ENCODE data around the gene TMEM41B. TPM values are rescaled to one million over a fixed set of nuclear protein-coding genes. Genes with fewer than 3 reads are reported as not detected.
"Not testable (repeated sequence)": the region's sequence is repeated elsewhere in the genome, so short reads cannot be mapped to it uniquely, and the experiment has no call there.

Gene TMEM41B
- total RNA-seq, 5 donors from 2014 or later (not counting 1 experiment from before 2014, with no cell fraction given), result 29.0 to 55.6 (median 42.7) TPM

- DNase-seq, result peak in 32 of 35 experiments; percentile 16 to 61 (median 33)
- H3K27me3 Mint-ChIP-seq, result peaks cover 0 to 2% of the 10 kb centered on the region in 2 donors
- ChIA-PET CTCF (interaction anchor here (0.6 to 1.0 kb wide), 2 partner anchors 15 to 49 kb away, joined by 3 to 4 read pairs; no protein-coding TSS in a partner anchor), POLR2A (interaction anchor here in 1 of 2 donors (0.7 to 2.2 kb wide), 2 partner anchors 48 to 194 kb away, joined by 3 to 6 read pairs; no protein-coding TSS in a partner anchor)
- H3K36me3 ChIP-seq (ENCODE audit: control insufficient read depth in 2 of 2, extremely low read depth in 1 of 2, insufficient read depth in 1 of 2, low read length in 1 of 2), result no peaks in the 10 kb centered on the region
- peak within 1 kb of the TSS; percentile 84 to 86 for H3K4me3 ChIP-seq (ENCODE audit: control insufficient read depth in 1 of 2, extremely low read depth in 1 of 2, low read length in 1 of 2)
- H3K27ac Mint-ChIP-seq, result peak within 1 kb of the TSS; percentile 90 to 94
- H3K27me3 ChIP-seq (replicated peaks in 1 of 2; ENCODE audit: control insufficient read depth in 2 of 2, extremely low read depth in 1 of 2, insufficient read depth in 2 of 2, low read length in 1 of 2), result peaks cover 0 to 14% of the 10 kb centered on the region in 2 experiments
- WGBS (ENCODE audit: insufficient coverage), result 11% methylated on average over 39 of the region's 63 CpGs
- ATAC-seq (replicated peaks in 1 of 4), result peak; percentile 53 to 72 (median 62)
- H3K4me1 ChIP-seq (ENCODE audit: control insufficient read depth in 1 of 2, extremely low read depth in 1 of 2, insufficient read depth in 2 of 2, low read length in 2 of 2), result peaks cover 17 to 31% of the 10 kb centered on the region in 2 experiments
- H3K27ac ChIP-seq (ENCODE audit: low read length), result peak within 1 kb of the TSS; percentile 62
- H3K9me3 ChIP-seq, result no peaks in the 10 kb centered on the region
- H3K4me3 Mint-ChIP-seq, result peak within 1 kb of the TSS; percentile 95 to 98 (median 95)
- H3K9me3 Mint-ChIP-seq, result no peaks in the 10 kb centered on the region
- no peaks in the 10 kb centered on the region for H3K36me3 Mint-ChIP-seq
- H3K4me1 Mint-ChIP-seq, result peaks cover 35 to 42% (median 36%) of the 10 kb centered on the region in 3 donors
These were observed 48.9 kb downstream of the TMEM41B start, which contains the start of gene DENND5A for GRCh38 chr11:9265211-9266131. Gene DENND5A (minus strand): TSS chr11:9265350. CDS start chr11:9265069, 281 bp downstream.

GRCh38 chr11:9264316-9265210, 49.8 kb downstream of the TMEM41B start:
- Histone ChIP-seq H3K27ac (ENCODE audit: low read length) (peak overlapping the region; percentile 62), H3K4me3 (ENCODE audit: control insufficient read depth in 1 of 2, extremely low read depth in 1 of 2, low read length in 1 of 2) (peak overlapping the region; percentile 84 to 86), H3K9me3 (no peaks in the 10 kb centered on the region), H3K4me1 (ENCODE audit: control insufficient read depth in 1 of 2, extremely low read depth in 1 of 2, insufficient read depth in 2 of 2, low read length in 2 of 2) (peaks cover 23 to 31% of the 10 kb centered on the region in 2 experiments), H3K36me3 (ENCODE audit: control insufficient read depth in 2 of 2, extremely low read depth in 1 of 2, insufficient read depth in 1 of 2, low read length in 1 of 2) (no peaks in the 10 kb centered on the region), H3K27me3 (replicated peaks in 1 of 2; ENCODE audit: control insufficient read depth in 2 of 2, extremely low read depth in 1 of 2, insufficient read depth in 2 of 2, low read length in 1 of 2) (peaks cover 0 to 14% of the 10 kb centered on the region in 2 experiments)
- WGBS (ENCODE audit: insufficient coverage), result 1% methylated on average over 71 of the region's 76 CpGs
- no peaks in the 10 kb centered on the region for H3K9me3 Mint-ChIP-seq
- ChIA-PET CTCF (interaction anchor here in 1 of 2 donors (1.0 kb wide), 2 partner anchors 16 to 49 kb away, joined by 4 to 5 read pairs; no protein-coding TSS in a partner anchor), POLR2A (interaction anchor here (0.6 to 2.2 kb wide), 4 partner anchors 9 to 49 kb away, joined by 3 to 6 read pairs (median 4); no protein-coding TSS in a partner anchor)
- H3K36me3 Mint-ChIP-seq, result no peaks in the 10 kb centered on the region
- ATAC-seq (replicated peaks in 1 of 4) (peak; percentile 39 to 55 (median 47)), DNase-seq (peak in 15 of 35 experiments; percentile 6 to 49 (median 18))
- H3K4me1 Mint-ChIP-seq, result peaks cover 41 to 48% (median 42%) of the 10 kb centered on the region in 3 donors
- peak overlapping the region; percentile 90 to 94 for H3K27ac Mint-ChIP-seq
- peak overlapping the region; percentile 95 to 98 (median 95) for H3K4me3 Mint-ChIP-seq
- H3K27me3 Mint-ChIP-seq, result peaks cover 0 to 2% of the 10 kb centered on the region in 2 donors

GRCh38 chr11:9263840-9264315, 50.5 kb downstream of the TMEM41B start:
- Histone ChIP-seq H3K27ac (ENCODE audit: low read length) (peak overlapping the region; percentile 62), H3K36me3 (ENCODE audit: control insufficient read depth in 2 of 2, extremely low read depth in 1 of 2, insufficient read depth in 1 of 2, low read length in 1 of 2) (no peaks in the 10 kb centered on the region), H3K4me3 (ENCODE audit: control insufficient read depth in 1 of 2, extremely low read depth in 1 of 2, low read length in 1 of 2) (peak overlapping the region; percentile 84 to 86), H3K27me3 (replicated peaks in 1 of 2; ENCODE audit: control insufficient read depth in 2 of 2, extremely low read depth in 1 of 2, insufficient read depth in 2 of 2, low read length in 1 of 2) (peaks cover 0 to 14% of the 10 kb centered on the region in 2 experiments), H3K9me3 (no peaks in the 10 kb centered on the region), H3K4me1 (ENCODE audit: control insufficient read depth in 1 of 2, extremely low read depth in 1 of 2, insufficient read depth in 2 of 2, low read length in 2 of 2) (peaks cover 23 to 31% of the 10 kb centered on the region in 2 experiments)
- ChIA-PET CTCF (interaction anchor here in 1 of 2 donors (1.0 kb wide), 1 partner anchor 50 kb away, joined by 5 read pairs; no protein-coding TSS in a partner anchor), POLR2A (interaction anchor here (0.6 to 2.2 kb wide), 4 partner anchors 10 to 50 kb away, joined by 3 to 6 read pairs (median 4); no protein-coding TSS in a partner anchor)
- H3K4me1 Mint-ChIP-seq, result peaks cover 41 to 48% (median 42%) of the 10 kb centered on the region in 3 donors
- peaks cover 0 to 2% of the 10 kb centered on the region in 2 donors for H3K27me3 Mint-ChIP-seq
- no peaks in the 10 kb centered on the region for H3K36me3 Mint-ChIP-seq
- 2% methylated on average over 7 of the region's 9 CpGs for WGBS (ENCODE audit: insufficient coverage)
- peak overlapping the region; percentile 90 to 94 for H3K27ac Mint-ChIP-seq
- DNase-seq (peak in 10 of 35 experiments; percentile 9 to 60 (median 14)), ATAC-seq (replicated peaks in 1 of 4) (peak; percentile 44 to 69 (median 51))
- H3K4me3 Mint-ChIP-seq, result peak overlapping the region; percentile 95 to 98 (median 95)
- no peaks in the 10 kb centered on the region for H3K9me3 Mint-ChIP-seq

GRCh38 chr11:9260838-9261146, 53.6 kb downstream of the TMEM41B start:
- H3K4me3 Mint-ChIP-seq, result peak overlapping the region; percentile 15 to 68 (median 50)
- Histone ChIP-seq H3K27me3 (replicated peaks in 1 of 2; ENCODE audit: control insufficient read depth in 2 of 2, extremely low read depth in 1 of 2, insufficient read depth in 2 of 2, low read length in 1 of 2) (peaks cover 0 to 12% of the 10 kb centered on the region in 2 experiments), H3K4me1 (ENCODE audit: control insufficient read depth in 1 of 2, extremely low read depth in 1 of 2, insufficient read depth in 2 of 2, low read length in 2 of 2) (peaks cover 23 to 30% of the 10 kb centered on the region in 2 experiments)
- no CpG with 5 or more reads among the region's 2 CpGs for WGBS (ENCODE audit: insufficient coverage)
- not testable (repeated sequence) for H3K4me3 ChIP-seq (ENCODE audit: control insufficient read depth in 1 of 2, extremely low read depth in 1 of 2, low read length in 1 of 2); H3K27me3 Mint-ChIP-seq; H3K9me3 ChIP-seq; H3K36me3 ChIP-seq (ENCODE audit: control insufficient read depth in 2 of 2, extremely low read depth in 1 of 2, insufficient read depth in 1 of 2, low read length in 1 of 2); H3K27ac ChIP-seq (ENCODE audit: low read length); H3K36me3 Mint-ChIP-seq; H3K9me3 Mint-ChIP-seq
- CTCF ChIA-PET, result interaction anchor here (0.5 to 0.6 kb wide), 2 partner anchors 22 to 79 kb away, joined by 3 to 4 read pairs; no protein-coding TSS in a partner anchor
- H3K27ac Mint-ChIP-seq, result peak overlapping the region; percentile 88
- POLR2A ChIA-PET, result interaction anchor here (0.5 to 0.9 kb wide), 4 partner anchors 11 to 201 kb away, joined by 3 to 8 read pairs (median 5); no protein-coding TSS in a partner anchor
- peaks cover 47 to 56% (median 49%) of the 10 kb centered on the region in 3 donors for H3K4me1 Mint-ChIP-seq
- DNase-seq, result peak in 2 of 35 experiments; percentile 4 to 11
- ATAC-seq (replicated peaks in 1 of 4), result peak in 2 of 4 experiments; percentile 26 to 38

GRCh38 chr11:9259981-9260837, 54.2 kb downstream of the TMEM41B start:
- H3K27me3 Mint-ChIP-seq, result no peaks in the 10 kb centered on the region
- no peak for DNase-seq
- H3K9me3 Mint-ChIP-seq, result no peaks in the 10 kb centered on the region
- Histone ChIP-seq H3K4me1 (ENCODE audit: control insufficient read depth in 1 of 2, extremely low read depth in 1 of 2, insufficient read depth in 2 of 2, low read length in 2 of 2) (peaks cover 21 to 24% of the 10 kb centered on the region in 2 experiments), H3K36me3 (ENCODE audit: control insufficient read depth in 2 of 2, extremely low read depth in 1 of 2, insufficient read depth in 1 of 2, low read length in 1 of 2) (no peaks in the 10 kb centered on the region), H3K4me3 (ENCODE audit: control insufficient read depth in 1 of 2, extremely low read depth in 1 of 2, low read length in 1 of 2) (no peak overlapping the region), H3K9me3 (no peaks in the 10 kb centered on the region), H3K27me3 (replicated peaks in 1 of 2; ENCODE audit: control insufficient read depth in 2 of 2, extremely low read depth in 1 of 2, insufficient read depth in 2 of 2, low read length in 1 of 2) (peaks cover 0 to 6% of the 10 kb centered on the region in 2 experiments), H3K27ac (ENCODE audit: low read length) (no peak overlapping the region)
- no peak for ATAC-seq (replicated peaks in 1 of 4)
- POLR2A ChIA-PET, result interaction anchor here (0.5 to 0.9 kb wide), 3 partner anchors 10 to 1052 kb away, joined by 3 to 5 read pairs (median 4); no protein-coding TSS in a partner anchor
- H3K36me3 Mint-ChIP-seq, result peaks cover 9% of the 10 kb centered on the region
- WGBS (ENCODE audit: insufficient coverage), result 79% methylated on average over 2 of the region's 4 CpGs
- H3K4me1 Mint-ChIP-seq, result peaks cover 46 to 53% (median 48%) of the 10 kb centered on the region in 3 donors
- CTCF ChIA-PET, result interaction anchor here (0.5 to 0.6 kb wide), 2 partner anchors 23 to 80 kb away, joined by 3 to 4 read pairs; no protein-coding TSS in a partner anchor
- peak overlapping the region; percentile 24 to 88 for H3K27ac Mint-ChIP-seq
- peak overlapping the region in 1 of 3 donors; percentile 68 for H3K4me3 Mint-ChIP-seq
